Subcutaneous adipose tissue (tissue), 4 donors: Measurements from ENCODE around the gene RUVBL1. TPM values are rescaled to one million over a fixed set of nuclear protein-coding genes. Genes with fewer than 3 reads are reported as not detected.

ENCODE experiments used
- total RNA-seq, 4 donors: library from RNA; depleted of rRNA; stranded (reverse); fragments of >200 nt; gene quantifications; one replicate each; pipeline ENCODE4 v1.1.0, GENCODE V29; 2016
- TF ChIP-seq, protein P1 (sequence below): fragments of 450-650 bp; IDR thresholded peaks from one replicate; pipeline ENCODE4 v1.5.1; 2016; ENCODE audit warnings: low read depth, mild to moderate bottlenecking, control low read depth, antibody characterized with exemption, moderate library complexity

Gene RUVBL1
- 10 to 100 TPM; 14.1 to 29.3 (median 17.1) TPM for total RNA-seq

DNA sequence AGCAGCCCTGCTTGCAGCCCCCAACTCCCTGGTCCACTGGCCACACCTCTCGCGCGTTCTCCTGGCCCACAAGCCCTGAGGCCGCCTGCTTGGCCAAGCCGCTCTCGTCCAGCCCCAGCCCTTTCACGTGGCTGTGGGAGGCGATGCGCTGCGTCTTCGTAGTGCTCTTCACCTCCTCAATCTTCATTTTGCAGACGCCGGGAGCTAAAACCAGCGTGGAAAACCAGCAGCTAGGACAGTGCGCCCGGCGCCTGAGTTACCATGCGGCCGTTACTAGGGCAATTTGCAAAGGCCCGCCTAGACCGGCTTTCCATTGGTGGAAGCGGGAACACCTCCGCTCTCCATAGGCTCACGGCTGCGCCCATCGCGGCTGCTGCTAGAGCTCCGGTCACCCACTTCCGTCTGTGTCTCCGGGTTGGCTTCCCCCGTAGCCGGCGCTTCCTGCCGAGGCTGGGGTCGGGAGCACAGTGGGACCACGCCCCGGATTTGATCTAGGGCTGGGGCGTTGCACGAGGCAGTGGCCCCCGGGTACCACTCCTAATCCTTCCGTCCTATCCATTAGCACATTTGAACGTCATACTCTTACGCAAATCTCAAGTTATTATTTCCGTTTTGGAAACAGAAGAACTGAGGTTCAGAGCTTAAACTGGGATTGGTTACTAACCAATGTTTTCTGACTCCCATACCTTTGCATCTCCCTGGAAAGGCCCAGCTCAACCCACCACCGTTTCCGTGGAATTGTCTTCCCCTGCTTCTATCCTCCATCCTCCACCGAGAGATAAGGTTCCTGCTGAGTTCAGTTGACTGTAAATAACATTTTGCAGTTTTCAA, at the start of gene RUVBL1:
TSS of gene RUVBL1 (minus strand) at position 275 of the 831 bp plus-strand sequence. CDS start at position 187, 88 bp downstream.
- TF ChIP-seq, protein P1, sequence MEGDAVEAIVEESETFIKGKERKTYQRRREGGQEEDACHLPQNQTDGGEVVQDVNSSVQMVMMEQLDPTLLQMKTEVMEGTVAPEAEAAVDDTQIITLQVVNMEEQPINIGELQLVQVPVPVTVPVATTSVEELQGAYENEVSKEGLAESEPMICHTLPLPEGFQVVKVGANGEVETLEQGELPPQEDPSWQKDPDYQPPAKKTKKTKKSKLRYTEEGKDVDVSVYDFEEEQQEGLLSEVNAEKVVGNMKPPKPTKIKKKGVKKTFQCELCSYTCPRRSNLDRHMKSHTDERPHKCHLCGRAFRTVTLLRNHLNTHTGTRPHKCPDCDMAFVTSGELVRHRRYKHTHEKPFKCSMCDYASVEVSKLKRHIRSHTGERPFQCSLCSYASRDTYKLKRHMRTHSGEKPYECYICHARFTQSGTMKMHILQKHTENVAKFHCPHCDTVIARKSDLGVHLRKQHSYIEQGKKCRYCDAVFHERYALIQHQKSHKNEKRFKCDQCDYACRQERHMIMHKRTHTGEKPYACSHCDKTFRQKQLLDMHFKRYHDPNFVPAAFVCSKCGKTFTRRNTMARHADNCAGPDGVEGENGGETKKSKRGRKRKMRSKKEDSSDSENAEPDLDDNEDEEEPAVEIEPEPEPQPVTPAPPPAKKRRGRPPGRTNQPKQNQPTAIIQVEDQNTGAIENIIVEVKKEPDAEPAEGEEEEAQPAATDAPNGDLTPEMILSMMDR: no peak

GRCh38 chr3:128173200-128173599, 49.6 kb upstream of the RUVBL1 start:
- TF ChIP-seq, protein P1: no peak

DNA sequence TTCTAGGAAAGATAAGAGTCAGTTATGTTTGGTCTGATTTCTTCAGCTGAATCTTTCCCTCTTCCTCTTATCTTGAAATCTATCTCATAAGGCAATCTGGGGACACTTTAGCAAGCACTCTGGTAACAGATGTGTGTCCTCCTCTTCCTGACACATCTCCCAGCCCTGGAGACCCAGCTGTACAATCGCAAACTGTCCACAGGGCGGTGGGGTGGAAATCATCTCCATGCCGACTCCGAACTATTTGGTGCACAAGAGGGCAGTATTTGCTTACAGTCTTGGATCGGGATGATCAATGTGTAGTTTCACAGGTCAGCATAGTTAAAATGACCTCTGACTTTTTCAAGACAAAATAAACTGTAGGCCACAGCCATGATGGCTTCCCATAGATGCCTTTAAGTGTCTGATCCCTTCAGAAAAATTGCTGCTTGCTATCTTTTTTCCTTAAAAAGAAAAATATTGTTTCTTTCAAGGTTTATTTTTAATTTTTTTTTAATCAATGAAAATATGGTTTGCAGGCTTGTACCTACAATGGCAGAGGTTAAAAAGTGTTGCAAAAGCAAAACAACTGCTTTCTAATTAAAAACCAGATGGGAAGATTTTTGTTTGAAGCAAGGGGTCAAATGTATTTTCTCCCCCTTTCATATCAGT, 47.4 kb upstream of the RUVBL1 start:
- TF ChIP-seq, protein P1: no peak

- TF ChIP-seq, protein P1: no peak
These were observed 45.2 kb upstream of the RUVBL1 start for GRCh38 chr3:128168836-128169235.

- TF ChIP-seq, protein P1: no peak
These were observed 44.5 kb upstream of the RUVBL1 start for GRCh38 chr3:128167973-128168674.

GRCh38 chr3:128167646-128167972, 44.0 kb upstream of the RUVBL1 start:
- TF ChIP-seq, protein P1: no peak

GRCh38 chr3:128166971-128167453, 43.4 kb upstream of the RUVBL1 start:
- TF ChIP-seq, protein P1: no peak
